Endothelial cell (in vitro differentiated cells): ENCODE measurements around the gene TLE2. TPM values are rescaled to one million over a fixed set of nuclear protein-coding genes. Genes with fewer than 3 reads are reported as not detected.

Source experiments
- DNase-seq: peaks from one replicate; pipeline ENCODE4 v3.0.0; 2021; ENCODE audit warnings: low spot score
- H3K27ac Mint-ChIP-seq: one replicate; pipeline ENCODE4 v1.8.0; 2021; ENCODE audit warnings: mixed read lengths, inconsistent platforms; ENCODE audit not compliant: unreplicated experiment
- H3K27me3 Mint-ChIP-seq: one replicate; pipeline ENCODE4 v1.8.0; 2021; ENCODE audit warnings: mild to moderate bottlenecking, moderate library complexity, mixed read lengths, inconsistent platforms; ENCODE audit not compliant: unreplicated experiment
- H3K36me3 Mint-ChIP-seq: one replicate; pipeline ENCODE4 v1.8.0; 2021; ENCODE audit warnings: mild to moderate bottlenecking, low read depth, mixed read lengths, inconsistent platforms; ENCODE audit not compliant: unreplicated experiment
- H3K4me1 Mint-ChIP-seq: one replicate; pipeline ENCODE4 v1.8.0; 2021; ENCODE audit warnings: mild to moderate bottlenecking, mixed read lengths, inconsistent platforms; ENCODE audit not compliant: unreplicated experiment
- H3K4me3 Mint-ChIP-seq: one replicate; pipeline ENCODE4 v1.8.0; 2021; ENCODE audit warnings: mild to moderate bottlenecking, mixed read lengths, inconsistent platforms; ENCODE audit not compliant: unreplicated experiment
- H3K9me3 Mint-ChIP-seq: one replicate; pipeline ENCODE4 v1.8.0; 2021; ENCODE audit warnings: mixed read lengths, inconsistent platforms; ENCODE audit not compliant: unreplicated experiment
- CTCF ChIP-seq: fragments of 200-600 bp; sonication (generic); IDR thresholded peaks from one replicate; pipeline ENCODE4 v1.5.0; 2021; ENCODE audit warnings: antibody characterized with exemption; ENCODE audit not compliant: unreplicated experiment
- total RNA-seq: library from RNA; stranded (reverse); fragmentation: NEBNext Ultra II Directional; extraction: Animal tissue kit (Norgen Biotek cat#: 25700); gene quantifications from one replicate; pipeline ENCODE4 v1.2.1, GENCODE V29; 2021; ENCODE audit not compliant: unreplicated experiment

TLE2 gene
- total RNA-seq, 1 donor from 2014 or later = 5.7 TPM

GRCh38 chr19:3047496-3048189 lies 18.6 kb upstream of the TLE2 start:
- peak overlapping the region; percentile 89 for H3K4me3 Mint-ChIP-seq
- no peak overlapping the region for H3K27ac Mint-ChIP-seq
- peaks cover under 1% of the 10 kb centered on the region for H3K36me3 Mint-ChIP-seq
- no peak for TF ChIP-seq CTCF
- H3K27me3 Mint-ChIP-seq = peaks cover 10% of the 10 kb centered on the region
- peak; percentile 47 for DNase-seq
- H3K9me3 Mint-ChIP-seq = no peaks in the 10 kb centered on the region
- H3K4me1 Mint-ChIP-seq = peaks cover 4% of the 10 kb centered on the region

GRCh38 chr19:3046698-3047495 lies 17.8 kb upstream of the TLE2 start:
- TF ChIP-seq CTCF = no peak
- no peak for DNase-seq
- Mint-ChIP-seq H3K4me1 (peaks cover 4% of the 10 kb centered on the region), H3K36me3 (peaks cover 4% of the 10 kb centered on the region), H3K4me3 (no peak overlapping the region), H3K27ac (no peak overlapping the region), H3K27me3 (peaks cover 10% of the 10 kb centered on the region), H3K9me3 (no peaks in the 10 kb centered on the region)

GRCh38 chr19:3045885-3046697 lies 17.0 kb upstream of the TLE2 start:
- H3K4me1 Mint-ChIP-seq = peaks cover 4% of the 10 kb centered on the region
- H3K27ac Mint-ChIP-seq = no peak overlapping the region
- H3K36me3 Mint-ChIP-seq = peaks cover 4% of the 10 kb centered on the region
- no peak for TF ChIP-seq CTCF
- DNase-seq = no peak
- no peaks in the 10 kb centered on the region for H3K9me3 Mint-ChIP-seq
- peaks cover 10% of the 10 kb centered on the region for H3K27me3 Mint-ChIP-seq
- no peak overlapping the region for H3K4me3 Mint-ChIP-seq

- H3K36me3 Mint-ChIP-seq = peaks cover 4% of the 10 kb centered on the region
- no peak overlapping the region for H3K4me3 Mint-ChIP-seq
- no peak overlapping the region for H3K27ac Mint-ChIP-seq
- TF ChIP-seq CTCF = no peak
- no peaks in the 10 kb centered on the region for H3K9me3 Mint-ChIP-seq
- H3K4me1 Mint-ChIP-seq = peaks cover 4% of the 10 kb centered on the region
- no peak for DNase-seq
- peaks cover 10% of the 10 kb centered on the region for H3K27me3 Mint-ChIP-seq
These were observed 16.1 kb upstream of the TLE2 start for GRCh38 chr19:3045191-3045590.
